ENCODE data around the gene ABCG8. TPM values are rescaled to one million over a fixed set of nuclear protein-coding genes. Genes with fewer than 3 reads are reported as not detected.

The ABCG8 gene
- total RNA-seq, 1 experiment from 2014 or later = not detected

GRCh38 chr2:43822839-43823238 lies 15.9 kb upstream of the ABCG8 start:
- Histone ChIP-seq H3K9me3 (no peaks in the 10 kb centered on the region), H3K27me3 (replicated peaks; ENCODE audit: control insufficient read depth, insufficient read depth, low read length) (no peaks in the 10 kb centered on the region), H3K4me3 (ENCODE audit: low read depth, low read length) (no peak overlapping the region), H3K4me1 (no peaks in the 10 kb centered on the region), H3K36me3 (ENCODE audit: control insufficient read depth, insufficient read depth, low read length) (no peaks in the 10 kb centered on the region)
- intact Hi-C loops (cut with micrococcal nuclease; ENCODE audit: unreplicated experiment) = no loop called here
- Mint-ChIP-seq H3K9me3 (ENCODE audit: unreplicated experiment) (no peaks in the 10 kb centered on the region), H3K27ac (ENCODE audit: unreplicated experiment) (no peak overlapping the region), H3K36me3 (ENCODE audit: insufficient read depth, unreplicated experiment) (no peaks in the 10 kb centered on the region), H3K4me3 (ENCODE audit: unreplicated experiment) (no peak overlapping the region), H3K27me3 (ENCODE audit: insufficient read depth, unreplicated experiment) (peaks cover 12% of the 10 kb centered on the region), H3K4me1 (ENCODE audit: low read depth, unreplicated experiment) (no peaks in the 10 kb centered on the region)
- ChIA-PET CTCF (no interaction called here), POLR2A (no interaction called here)
- BruUV-seq (replicated peaks) = no TSS peak
- no peak for DNase-seq
- no peak for TF ChIP-seq CTCF (IDR thresholded peaks at IDR 0.05; ENCODE audit: insufficient read depth in 1 of 2, low read depth in 1 of 2, low read length in 1 of 2, severe bottlenecking in 1 of 2, unreplicated experiment in 1 of 2)

- ChIA-PET CTCF (no interaction called here), POLR2A (no interaction called here)
- no peaks in the 10 kb centered on the region for H3K36me3 ChIP-seq (ENCODE audit: control insufficient read depth, insufficient read depth, low read length)
- Mint-ChIP-seq H3K9me3 (ENCODE audit: unreplicated experiment) (no peaks in the 10 kb centered on the region), H3K27me3 (ENCODE audit: insufficient read depth, unreplicated experiment) (peaks cover 12% of the 10 kb centered on the region), H3K27ac (ENCODE audit: unreplicated experiment) (no peak overlapping the region), H3K4me1 (ENCODE audit: low read depth, unreplicated experiment) (no peaks in the 10 kb centered on the region), H3K4me3 (ENCODE audit: unreplicated experiment) (no peak overlapping the region), H3K36me3 (ENCODE audit: insufficient read depth, unreplicated experiment) (no peaks in the 10 kb centered on the region)
- no peak for TF ChIP-seq CTCF (IDR thresholded peaks at IDR 0.05; ENCODE audit: insufficient read depth in 1 of 2, low read depth in 1 of 2, low read length in 1 of 2, severe bottlenecking in 1 of 2, unreplicated experiment in 1 of 2)
- DNase-seq = no peak
- no peak overlapping the region for H3K4me3 ChIP-seq (ENCODE audit: low read depth, low read length)
- no peaks in the 10 kb centered on the region for H3K4me1 ChIP-seq
- H3K9me3 ChIP-seq = no peaks in the 10 kb centered on the region
- H3K27me3 ChIP-seq (replicated peaks; ENCODE audit: control insufficient read depth, insufficient read depth, low read length) = no peaks in the 10 kb centered on the region
- BruUV-seq (replicated peaks) = no TSS peak
- intact Hi-C loops (cut with micrococcal nuclease; ENCODE audit: unreplicated experiment) = no loop called here
These were observed 15.0 kb upstream of the ABCG8 start for GRCh38 chr2:43823751-43824150.

- no peaks in the 10 kb centered on the region for H3K36me3 Mint-ChIP-seq (ENCODE audit: insufficient read depth, unreplicated experiment)
- BruUV-seq (replicated peaks) = no TSS peak
- POLR2A ChIA-PET = no interaction called here
- H3K9me3 ChIP-seq = no peaks in the 10 kb centered on the region
- DNase-seq = no peak
- H3K4me1 ChIP-seq = no peaks in the 10 kb centered on the region
- no peak overlapping the region for H3K4me3 ChIP-seq (ENCODE audit: low read depth, low read length)
- no peak for TF ChIP-seq CTCF (IDR thresholded peaks at IDR 0.05; ENCODE audit: insufficient read depth in 1 of 2, low read depth in 1 of 2, low read length in 1 of 2, severe bottlenecking in 1 of 2, unreplicated experiment in 1 of 2)
- H3K27me3 ChIP-seq (replicated peaks; ENCODE audit: control insufficient read depth, insufficient read depth, low read length) = no peaks in the 10 kb centered on the region
- CTCF ChIA-PET = no interaction called here
- no peaks in the 10 kb centered on the region for H3K4me1 Mint-ChIP-seq (ENCODE audit: low read depth, unreplicated experiment)
- intact Hi-C loops (cut with micrococcal nuclease; ENCODE audit: unreplicated experiment) = no loop called here
- no peak overlapping the region for H3K4me3 Mint-ChIP-seq (ENCODE audit: unreplicated experiment)
- H3K9me3 Mint-ChIP-seq (ENCODE audit: unreplicated experiment) = no peaks in the 10 kb centered on the region
- H3K36me3 ChIP-seq (ENCODE audit: control insufficient read depth, insufficient read depth, low read length) = no peaks in the 10 kb centered on the region
- no peak overlapping the region for H3K27ac Mint-ChIP-seq (ENCODE audit: unreplicated experiment)
- peaks cover 16% of the 10 kb centered on the region for H3K27me3 Mint-ChIP-seq (ENCODE audit: insufficient read depth, unreplicated experiment)
These were observed 14.3 kb upstream of the ABCG8 start for GRCh38 chr2:43824512-43824911.
